ENCODE measurements around the gene ANKS6.

ANKS6 gene

DNA sequence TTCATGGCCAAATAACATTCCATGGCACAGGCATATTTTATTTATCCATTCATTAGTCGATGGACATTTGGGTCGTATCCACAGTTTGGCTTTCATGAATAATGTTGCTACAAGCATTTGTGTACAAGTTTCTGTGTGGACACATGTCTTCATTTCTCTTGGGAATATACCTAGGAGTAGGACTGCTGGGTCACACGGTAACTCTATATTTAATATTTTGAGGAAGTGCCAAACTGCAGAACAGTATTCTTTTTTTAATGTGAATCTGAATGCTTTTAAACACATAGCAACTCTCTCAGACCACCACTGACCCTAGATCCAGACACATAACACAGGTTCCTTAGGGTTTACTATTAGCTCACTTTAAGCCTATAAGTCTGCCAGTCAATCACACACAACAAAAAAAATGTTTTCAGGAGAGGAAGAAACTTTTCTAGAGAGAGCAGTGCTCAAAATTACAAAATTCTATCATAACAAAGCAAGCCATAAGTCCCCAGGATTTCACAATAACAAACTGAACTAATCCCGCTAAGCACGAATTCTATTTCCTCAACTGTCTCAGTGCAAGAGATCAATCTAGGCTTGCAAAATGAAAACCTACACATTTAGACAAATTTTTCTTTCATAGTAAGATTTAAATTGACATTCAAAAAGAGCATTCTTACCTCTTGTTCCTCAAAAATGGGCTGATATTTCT, 45.8 kb downstream of the ANKS6 start:
- H3K4me3 ChIP-seq (ENCODE audit: low read length): no peak overlapping the region
- no peaks in the 10 kb centered on the region for H3K27me3 ChIP-seq (ENCODE audit: control insufficient read depth, insufficient read depth, low read length)
- no peak overlapping the region for H3K9ac ChIP-seq (ENCODE audit: low read length)
- peaks cover 13% of the 10 kb centered on the region for H3K36me3 ChIP-seq (ENCODE audit: control insufficient read depth, insufficient read depth, low read length)
- no peaks in the 10 kb centered on the region for H3K4me1 ChIP-seq (ENCODE audit: control insufficient read depth, insufficient read depth, low read length)
- H3K27ac ChIP-seq (ENCODE audit: low read depth, low read length): no peak overlapping the region

DNA sequence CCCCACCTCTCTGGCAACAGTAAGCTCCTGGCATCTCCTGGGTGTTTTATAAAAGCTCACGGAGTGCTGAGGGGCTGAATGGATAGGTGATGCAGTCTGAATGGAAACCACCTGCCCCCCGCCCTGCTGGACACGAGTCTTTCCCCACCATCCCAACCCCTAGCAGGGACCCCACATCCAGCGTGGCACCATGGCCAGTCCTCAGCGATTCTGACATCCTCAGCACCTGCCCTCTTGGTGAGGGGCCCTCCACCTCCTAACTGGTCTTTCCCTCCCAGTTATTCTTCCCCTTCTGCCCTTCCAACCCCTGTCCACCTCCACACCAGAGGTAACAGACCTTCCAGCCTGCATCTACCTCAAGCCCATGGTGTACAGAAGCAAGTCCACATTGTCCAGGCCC, 48.9 kb downstream of the ANKS6 start:
- Histone ChIP-seq H3K27me3 (ENCODE audit: control insufficient read depth, insufficient read depth, low read length) (no peaks in the 10 kb centered on the region), H3K4me1 (ENCODE audit: control insufficient read depth, insufficient read depth, low read length) (no peaks in the 10 kb centered on the region), H3K36me3 (ENCODE audit: control insufficient read depth, insufficient read depth, low read length) (peaks cover 10% of the 10 kb centered on the region), H3K27ac (ENCODE audit: low read depth, low read length) (no peak overlapping the region), H3K4me3 (ENCODE audit: low read length) (no peak overlapping the region), H3K9ac (ENCODE audit: low read length) (no peak overlapping the region)

DNA sequence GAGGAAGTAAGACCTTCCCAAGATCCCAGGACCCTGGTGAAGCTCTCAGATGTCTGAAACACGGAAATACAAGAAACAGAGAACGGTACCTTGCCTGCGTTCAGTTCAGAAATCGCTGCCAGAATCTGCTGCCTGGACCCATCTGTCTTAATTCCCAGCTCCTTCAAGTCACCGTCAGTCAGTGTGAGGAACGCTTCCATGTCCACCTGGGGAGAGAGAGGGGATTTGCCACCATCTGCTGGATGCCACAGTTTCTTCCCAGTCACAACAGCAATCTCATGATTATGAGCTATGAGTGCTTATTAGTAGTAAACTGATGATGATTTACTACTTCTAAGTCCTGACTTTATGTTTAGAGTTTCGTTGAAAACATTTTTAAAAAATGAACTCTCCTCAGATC, 50.9 kb downstream of the ANKS6 start:
- Histone ChIP-seq H3K4me3 (ENCODE audit: low read length) (no peak overlapping the region), H3K27ac (ENCODE audit: low read depth, low read length) (no peak overlapping the region), H3K4me1 (ENCODE audit: control insufficient read depth, insufficient read depth, low read length) (no peaks in the 10 kb centered on the region), H3K27me3 (ENCODE audit: control insufficient read depth, insufficient read depth, low read length) (no peaks in the 10 kb centered on the region), H3K9ac (ENCODE audit: low read length) (no peak overlapping the region), H3K36me3 (ENCODE audit: control insufficient read depth, insufficient read depth, low read length) (peaks cover 10% of the 10 kb centered on the region)

DNA sequence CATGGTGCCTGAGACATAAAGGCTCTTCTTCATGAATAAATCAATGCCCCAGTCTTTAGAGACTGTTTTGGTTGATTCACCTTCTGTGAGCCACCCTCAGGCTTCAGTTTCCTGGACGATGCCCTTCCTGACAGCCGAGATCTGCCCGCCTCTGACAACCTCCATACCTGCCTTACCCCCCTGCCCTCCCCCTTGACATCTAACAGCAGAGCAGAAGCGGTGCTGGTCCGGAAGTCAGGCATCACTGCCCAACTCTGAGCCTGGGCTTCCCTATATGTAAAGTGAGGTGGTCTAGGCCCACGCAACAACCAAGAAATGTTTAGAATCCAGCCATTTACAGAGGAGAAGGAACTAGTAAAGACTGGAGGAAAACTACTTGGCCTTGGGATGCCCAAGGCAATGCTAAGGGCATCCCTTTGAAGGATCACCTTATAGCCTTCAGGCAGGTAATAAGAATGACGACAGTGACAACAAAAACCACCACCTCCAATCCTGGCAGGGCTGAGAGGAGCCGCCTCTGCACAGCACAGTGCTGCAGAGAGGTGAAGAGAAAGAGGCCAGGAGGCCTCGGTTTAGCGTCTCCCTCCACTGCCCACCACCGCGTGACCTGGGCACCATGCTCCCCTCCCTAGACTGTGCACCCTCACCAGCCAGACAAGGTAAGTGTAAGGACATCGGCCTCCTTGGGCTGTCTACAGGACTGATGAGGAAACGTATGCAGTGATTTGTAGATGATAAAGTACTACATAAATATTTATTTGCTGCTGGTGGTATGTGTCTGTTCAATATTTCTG, 52.3 kb downstream of the ANKS6 start:
- peaks cover 5% of the 10 kb centered on the region for H3K36me3 ChIP-seq (ENCODE audit: control insufficient read depth, insufficient read depth, low read length)
- no peak overlapping the region for H3K4me3 ChIP-seq (ENCODE audit: low read length)
- no peaks in the 10 kb centered on the region for H3K27me3 ChIP-seq (ENCODE audit: control insufficient read depth, insufficient read depth, low read length)
- no peak overlapping the region for H3K27ac ChIP-seq (ENCODE audit: low read depth, low read length)
- no peaks in the 10 kb centered on the region for H3K4me1 ChIP-seq (ENCODE audit: control insufficient read depth, insufficient read depth, low read length)
- H3K9ac ChIP-seq (ENCODE audit: low read length): no peak overlapping the region

DNA sequence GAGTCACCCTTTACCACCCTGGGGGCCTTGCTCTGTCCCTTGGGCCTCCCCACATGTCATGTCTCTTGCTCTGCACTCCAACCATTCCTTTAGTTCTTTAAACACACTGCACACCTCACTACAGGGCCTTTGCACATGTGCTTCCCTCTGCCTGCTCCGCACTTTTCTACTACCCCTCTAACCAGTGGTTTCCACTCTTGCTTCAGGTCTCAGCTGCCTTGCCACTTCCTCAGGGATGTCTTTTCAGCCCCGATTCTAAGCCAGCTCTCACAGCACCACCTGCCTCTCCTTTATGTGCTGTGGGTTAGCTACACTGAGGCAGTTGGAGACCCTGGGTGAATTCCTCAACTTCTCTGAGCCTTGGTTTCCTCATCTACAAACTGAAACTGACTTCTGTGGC, 53.0 kb downstream of the ANKS6 start:
- Histone ChIP-seq H3K4me3 (ENCODE audit: low read length) (no peak overlapping the region), H3K4me1 (ENCODE audit: control insufficient read depth, insufficient read depth, low read length) (no peaks in the 10 kb centered on the region), H3K27me3 (ENCODE audit: control insufficient read depth, insufficient read depth, low read length) (no peaks in the 10 kb centered on the region), H3K9ac (ENCODE audit: low read length) (no peak overlapping the region), H3K27ac (ENCODE audit: low read depth, low read length) (no peak overlapping the region), H3K36me3 (ENCODE audit: control insufficient read depth, insufficient read depth, low read length) (peaks cover 4% of the 10 kb centered on the region)

DNA sequence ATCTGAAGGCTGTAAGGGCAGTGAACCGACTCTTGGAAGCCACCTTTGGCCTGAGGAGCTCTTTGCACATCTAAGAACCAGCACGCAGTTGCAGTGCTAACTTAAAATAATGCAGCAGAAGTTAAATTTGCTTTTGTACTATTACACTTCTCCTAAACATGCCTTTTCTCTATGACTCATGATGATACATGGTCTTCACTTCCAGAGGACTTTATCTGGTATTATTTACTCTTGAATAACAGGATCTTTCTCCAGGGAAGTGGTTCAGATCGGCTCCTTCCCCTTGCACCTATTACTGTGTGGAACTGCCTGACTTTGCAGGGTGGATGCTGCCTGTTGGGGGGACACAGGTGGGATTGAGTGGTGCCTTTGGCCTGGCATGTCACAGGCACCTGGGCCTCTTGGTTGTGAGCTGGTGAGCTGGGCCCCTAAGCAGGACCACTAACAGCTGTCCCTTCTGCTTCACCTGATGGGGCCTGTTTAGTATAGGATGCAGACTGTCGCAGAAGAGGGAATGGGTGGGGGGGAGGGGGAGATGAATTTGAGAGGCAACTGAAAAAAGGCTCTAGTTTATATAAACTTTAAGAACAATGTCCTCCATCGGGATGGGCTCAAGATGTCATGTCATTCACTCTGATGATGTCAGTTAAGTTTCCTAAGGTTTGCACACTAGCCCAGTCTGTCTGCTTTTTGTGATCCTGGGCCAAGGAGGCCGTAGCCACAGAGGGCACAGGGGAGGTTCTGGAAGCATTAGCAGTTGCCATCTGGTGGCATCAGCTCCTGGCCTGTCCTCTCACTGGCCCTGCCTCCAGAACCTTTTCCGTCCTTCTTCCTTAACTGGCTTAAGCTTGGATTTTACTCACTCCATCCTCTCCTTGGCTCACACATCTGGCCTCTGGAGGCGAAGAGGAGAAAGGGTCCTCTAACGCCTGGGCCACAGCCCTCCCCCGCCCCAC, 53.8 kb downstream of the ANKS6 start:
- Histone ChIP-seq H3K27ac (ENCODE audit: low read depth, low read length) (no peak overlapping the region), H3K4me1 (ENCODE audit: control insufficient read depth, insufficient read depth, low read length) (no peaks in the 10 kb centered on the region), H3K36me3 (ENCODE audit: control insufficient read depth, insufficient read depth, low read length) (peaks cover 4% of the 10 kb centered on the region), H3K9ac (ENCODE audit: low read length) (no peak overlapping the region), H3K4me3 (ENCODE audit: low read length) (no peak overlapping the region), H3K27me3 (ENCODE audit: control insufficient read depth, insufficient read depth, low read length) (no peaks in the 10 kb centered on the region)

DNA sequence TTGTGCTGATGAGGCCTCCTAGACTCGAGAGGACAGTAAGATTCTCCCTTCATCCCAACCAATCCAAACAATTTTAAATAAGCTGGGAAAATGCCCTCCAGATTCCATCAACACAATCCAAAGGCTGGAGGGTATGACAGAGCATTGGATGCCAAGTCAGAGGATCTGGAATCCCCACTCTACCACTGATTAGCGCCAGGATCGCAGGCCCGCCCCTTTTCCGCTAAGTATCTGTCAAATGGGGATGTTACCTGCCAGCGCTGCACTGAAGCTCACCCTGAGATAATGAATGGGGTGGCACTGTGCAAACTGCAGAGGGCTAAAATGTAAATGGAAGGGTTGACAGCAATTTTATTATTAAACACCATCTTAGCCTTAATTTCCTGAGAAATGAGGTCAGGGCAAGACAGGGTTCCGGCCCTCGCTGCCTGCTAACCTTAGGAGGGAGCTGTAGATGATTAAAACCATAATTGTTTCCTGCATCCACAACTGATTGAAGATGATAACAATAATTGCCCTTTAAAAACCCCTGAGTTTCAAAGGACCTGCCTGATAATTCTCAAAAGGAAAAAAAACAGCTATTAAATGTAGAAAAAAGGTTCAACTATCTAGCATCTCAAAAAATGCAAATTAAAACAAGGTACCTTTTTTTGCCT, 56.0 kb downstream of the ANKS6 start:
- H3K36me3 ChIP-seq (ENCODE audit: control insufficient read depth, insufficient read depth, low read length): peaks cover 6% of the 10 kb centered on the region
- no peak overlapping the region for H3K9ac ChIP-seq (ENCODE audit: low read length)
- no peak overlapping the region for H3K27ac ChIP-seq (ENCODE audit: low read depth, low read length)
- no peak overlapping the region for H3K4me3 ChIP-seq (ENCODE audit: low read length)
- H3K4me1 ChIP-seq (ENCODE audit: control insufficient read depth, insufficient read depth, low read length): no peaks in the 10 kb centered on the region
- no peaks in the 10 kb centered on the region for H3K27me3 ChIP-seq (ENCODE audit: control insufficient read depth, insufficient read depth, low read length)

- no peak overlapping the region for H3K27ac ChIP-seq (ENCODE audit: low read depth, low read length)
- no peaks in the 10 kb centered on the region for H3K4me1 ChIP-seq (ENCODE audit: control insufficient read depth, insufficient read depth, low read length)
- peaks cover 5% of the 10 kb centered on the region for H3K36me3 ChIP-seq (ENCODE audit: control insufficient read depth, insufficient read depth, low read length)
- no peak overlapping the region for H3K9ac ChIP-seq (ENCODE audit: low read length)
- no peak overlapping the region for H3K4me3 ChIP-seq (ENCODE audit: low read length)
- no peaks in the 10 kb centered on the region for H3K27me3 ChIP-seq (ENCODE audit: control insufficient read depth, insufficient read depth, low read length)
Observed at GRCh38 chr9:98738741-98739140, 57.6 kb downstream of the ANKS6 start.

- Histone ChIP-seq H3K36me3 (ENCODE audit: control insufficient read depth, insufficient read depth, low read length) (peaks cover 9% of the 10 kb centered on the region), H3K27ac (ENCODE audit: low read depth, low read length) (no peak overlapping the region), H3K27me3 (ENCODE audit: control insufficient read depth, insufficient read depth, low read length) (no peaks in the 10 kb centered on the region), H3K4me3 (ENCODE audit: low read length) (no peak overlapping the region), H3K9ac (ENCODE audit: low read length) (no peak overlapping the region), H3K4me1 (ENCODE audit: control insufficient read depth, insufficient read depth, low read length) (no peaks in the 10 kb centered on the region)
Observed at GRCh38 chr9:98736226-98736625, 60.1 kb downstream of the ANKS6 start.

DNA sequence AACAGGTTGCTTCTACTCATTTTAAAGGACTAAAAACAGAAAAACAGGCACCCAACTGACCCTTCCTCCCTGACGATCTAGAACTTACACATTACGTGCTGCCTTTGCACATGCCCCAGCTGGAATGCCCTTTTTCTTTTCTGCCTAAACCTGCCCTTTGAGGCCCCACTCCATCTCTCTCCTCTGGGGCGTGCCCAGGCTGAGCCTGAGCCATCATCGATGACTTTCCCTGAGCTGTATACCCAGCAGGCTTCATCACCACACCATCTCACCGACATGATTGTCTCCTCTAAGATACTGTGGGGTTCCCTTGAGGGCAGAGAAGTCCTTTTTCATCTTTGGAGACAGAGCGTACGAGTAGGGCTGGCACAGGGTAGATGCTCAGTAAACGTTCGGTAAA, 63.6 kb downstream of the ANKS6 start:
- H3K9ac ChIP-seq (ENCODE audit: low read length): no peak overlapping the region

GRCh38 chr9:98732091-98732490, 64.3 kb downstream of the ANKS6 start:
- H3K36me3 ChIP-seq (ENCODE audit: control insufficient read depth, insufficient read depth, low read length): peaks cover 9% of the 10 kb centered on the region

More for the DNA sequence above, 63.6 kb downstream of the ANKS6 start:
- H3K4me3 ChIP-seq (ENCODE audit: low read length): no peak overlapping the region
- H3K27ac ChIP-seq (ENCODE audit: low read depth, low read length): no peak overlapping the region
- peaks cover 9% of the 10 kb centered on the region for H3K36me3 ChIP-seq (ENCODE audit: control insufficient read depth, insufficient read depth, low read length)
- no peaks in the 10 kb centered on the region for H3K27me3 ChIP-seq (ENCODE audit: control insufficient read depth, insufficient read depth, low read length)
- H3K4me1 ChIP-seq (ENCODE audit: control insufficient read depth, insufficient read depth, low read length): no peaks in the 10 kb centered on the region

DNA sequence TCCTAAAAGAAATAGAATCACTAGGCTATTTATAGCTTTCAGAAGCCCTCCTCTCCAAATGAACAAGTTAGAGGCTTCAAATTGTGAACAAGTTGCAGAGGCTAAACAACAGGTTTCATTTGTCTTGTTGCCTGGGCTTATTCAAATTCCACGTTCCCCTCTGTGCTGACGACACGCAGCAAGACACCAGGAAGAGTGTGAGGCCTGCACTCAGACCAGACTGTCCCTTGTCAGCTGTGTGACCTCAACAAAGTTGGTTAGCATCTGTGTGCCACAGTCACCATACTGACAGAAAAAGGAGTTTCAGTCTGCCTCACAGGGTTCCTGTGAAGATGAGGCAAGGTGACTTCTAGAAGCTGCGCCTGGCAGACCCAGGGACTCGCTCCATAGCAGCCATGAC, 65.5 kb downstream of the ANKS6 start:
- Histone ChIP-seq H3K27ac (ENCODE audit: low read depth, low read length) (no peak overlapping the region), H3K9ac (ENCODE audit: low read length) (no peak overlapping the region), H3K27me3 (ENCODE audit: control insufficient read depth, insufficient read depth, low read length) (no peaks in the 10 kb centered on the region), H3K4me1 (ENCODE audit: control insufficient read depth, insufficient read depth, low read length) (no peaks in the 10 kb centered on the region), H3K36me3 (ENCODE audit: control insufficient read depth, insufficient read depth, low read length) (peaks cover 9% of the 10 kb centered on the region), H3K4me3 (ENCODE audit: low read length) (no peak overlapping the region)

More at GRCh38 chr9:98732091-98732490, 64.3 kb downstream of the ANKS6 start:
- no peaks in the 10 kb centered on the region for H3K4me1 ChIP-seq (ENCODE audit: control insufficient read depth, insufficient read depth, low read length)
- H3K27me3 ChIP-seq (ENCODE audit: control insufficient read depth, insufficient read depth, low read length): no peaks in the 10 kb centered on the region
- no peak overlapping the region for H3K27ac ChIP-seq (ENCODE audit: low read depth, low read length)
- no peak overlapping the region for H3K9ac ChIP-seq (ENCODE audit: low read length)
- H3K4me3 ChIP-seq (ENCODE audit: low read length): no peak overlapping the region
